ENCODE data around the gene PRXL2B. TPM values are rescaled to one million over a fixed set of nuclear protein-coding genes. Genes with fewer than 3 reads are reported as not detected.

The PRXL2B gene
- total and polyA plus RNA-seq, 7 experiments from 2014 or later = 12.3 to 37.0 (median 26.5) TPM

DNA sequence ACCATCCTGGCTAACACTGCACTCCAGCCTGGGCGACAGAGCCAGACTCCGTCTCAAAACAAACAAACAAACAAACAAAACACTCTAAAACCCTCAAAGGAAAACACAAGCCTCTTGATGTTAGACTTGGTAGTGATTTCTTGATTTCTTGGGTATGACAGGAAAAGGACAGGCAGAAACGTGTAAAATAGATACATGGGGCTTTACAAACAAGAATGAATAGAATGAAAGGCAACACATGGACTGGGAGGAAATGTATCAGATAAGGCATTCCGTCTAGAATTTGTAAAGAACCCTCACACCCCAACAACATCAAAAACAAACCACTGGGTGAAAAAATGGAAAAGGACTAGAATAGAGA, 7.8 kb upstream of the PRXL2B start:
- Mint-ChIP-seq H3K4me3 (peak overlapping the region; percentile 54 to 84 (median 76)), H3K27ac (peak overlapping the region; percentile 88 to 99 (median 96)), H3K36me3 (peaks cover 0 to 26% (median 4%) of the 10 kb centered on the region in 5 donors), H3K9me3 (peaks cover 0 to 10% (median 3%) of the 10 kb centered on the region in 11 donors), H3K4me1 (peaks cover 31 to 75% (median 58%) of the 10 kb centered on the region in 7 donors), H3K27me3 (no peaks in the 10 kb centered on the region)
- Histone ChIP-seq H3K4me3 (ENCODE audit: low read length) (peak overlapping the region; percentile 58), H3K9me3 (ENCODE audit: control insufficient read depth in 2 of 3, low read length in 3 of 3) (peaks cover 0 to 6% (median 0%) of the 10 kb centered on the region in 3 experiments), H3K27me3 (ENCODE audit: control insufficient read depth in 2 of 2, insufficient read depth in 2 of 2, low read length in 2 of 2) (no peaks in the 10 kb centered on the region), H3K36me3 (ENCODE audit: control insufficient read depth in 2 of 3, insufficient read depth in 3 of 3, low read length in 3 of 3) (no peaks in the 10 kb centered on the region), H3K27ac (ENCODE audit: low read depth, low read length) (peak overlapping the region; percentile 98), H3K4me1 (ENCODE audit: control insufficient read depth in 2 of 2, insufficient read depth in 2 of 2, low read length in 2 of 2) (peaks cover 25 to 40% of the 10 kb centered on the region in 2 donors)
- ChIA-PET CTCF (interaction anchor here (1.0 to 2.6 kb wide), 3 partner anchors 16 to 23 kb away, joined by 3 to 13 read pairs (median 4); partner anchors contain the start of gene TNFRSF14), POLR2A (interaction anchor here (0.7 to 12.2 kb wide), 8 partner anchors 8 to 348 kb away, joined by 3 to 253 read pairs (median 5); partner anchors contain the start of genes PANK4, PRXL2B and TNFRSF14)
- DNase-seq (no peak), ATAC-seq (no peak)
- intact Hi-C loops (cut with micrococcal nuclease) = loop anchor here (1.0 kb wide), 6 partner anchors 8 to 262 kb away; partner anchors contain the start of genes TNFRSF14 (in 2 of the 2), PANK4 (in 1 of the 2) and PRXL2B (in 1 of the 2)

DNA sequence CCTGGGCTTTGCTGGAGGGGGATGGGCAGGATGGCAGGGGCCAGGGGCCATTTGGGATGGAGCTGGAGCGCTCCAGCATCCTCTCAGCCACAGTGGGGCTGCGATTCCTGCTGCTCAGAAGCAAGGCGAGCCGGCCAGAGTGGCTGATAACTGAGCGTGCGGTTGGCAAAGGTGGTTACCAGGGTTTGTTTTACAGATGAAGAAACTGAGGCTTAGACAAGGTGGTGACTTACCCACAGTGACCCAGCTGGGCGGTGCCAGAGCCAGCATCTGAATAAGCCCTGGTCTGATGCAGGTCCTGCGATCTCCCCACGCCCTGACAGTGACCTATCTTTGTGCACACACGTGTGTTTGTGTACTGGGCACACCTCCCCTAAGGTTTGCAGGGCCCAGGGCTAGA, 5.9 kb upstream of the PRXL2B start:
- intact Hi-C loops (cut with micrococcal nuclease) = loop anchor here in 1 of 2 donors (10.0 kb wide), 2 partner anchors 446 to 666 kb away; partner anchors contain the start of genes CALML6 and TMEM52

DNA sequence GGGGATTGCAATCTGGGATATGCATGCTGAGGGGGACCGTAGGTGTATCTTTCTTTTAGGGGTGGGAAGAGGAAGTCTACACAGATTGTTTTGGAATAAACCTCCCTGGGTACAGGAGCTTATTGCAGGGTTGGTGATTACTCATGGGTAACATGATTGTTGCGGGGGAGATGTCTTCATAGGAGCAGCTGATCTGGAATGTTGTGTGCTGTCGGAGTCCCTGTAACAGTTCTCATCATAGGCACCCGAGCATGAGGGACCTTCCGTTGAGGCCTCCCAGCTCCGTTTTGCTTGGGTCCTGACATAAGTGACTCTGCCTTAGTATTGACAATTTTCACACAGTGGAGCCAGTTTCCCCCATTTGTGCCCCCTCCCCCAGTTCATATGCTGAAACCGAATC, 4.2 kb upstream of the PRXL2B start:
- ChIA-PET CTCF (interaction anchor here (0.7 to 1.2 kb wide), 2 partner anchors 26 to 381 kb away, joined by 4 read pairs; partner anchors contain the start of gene TNFRSF14), POLR2A (interaction anchor here (1.0 to 12.2 kb wide), 5 partner anchors 9 to 167 kb away, joined by 3 to 253 read pairs (median 10); partner anchors contain the start of gene TNFRSF14)
- intact Hi-C loops (cut with micrococcal nuclease) = loop anchor here in 1 of 2 donors (10.0 kb wide), 2 partner anchors 448 to 668 kb away; partner anchors contain the start of genes CALML6 and TMEM52
- no peaks in the 10 kb centered on the region for H3K9me3 ChIP-seq (ENCODE audit: control insufficient read depth in 2 of 3, low read length in 3 of 3)
- H3K27ac ChIP-seq (ENCODE audit: low read depth, low read length) = no peak overlapping the region
- peaks cover 36 to 55% of the 10 kb centered on the region in 2 donors for H3K4me1 ChIP-seq (ENCODE audit: control insufficient read depth in 2 of 2, insufficient read depth in 2 of 2, low read length in 2 of 2)
- DNase-seq (no peak), ATAC-seq (no peak)
- peaks cover 0 to 6% (median 0%) of the 10 kb centered on the region in 11 donors for H3K9me3 Mint-ChIP-seq
- H3K36me3 ChIP-seq (ENCODE audit: control insufficient read depth in 2 of 3, insufficient read depth in 3 of 3, low read length in 3 of 3) = no peaks in the 10 kb centered on the region
- no peaks in the 10 kb centered on the region for H3K27me3 ChIP-seq (ENCODE audit: control insufficient read depth in 2 of 2, insufficient read depth in 2 of 2, low read length in 2 of 2)
- H3K4me3 ChIP-seq (ENCODE audit: low read length) = no peak overlapping the region
- peak overlapping the region; percentile 35 to 96 (median 93) for H3K27ac Mint-ChIP-seq
- H3K4me1 Mint-ChIP-seq = peaks cover 38 to 73% (median 65%) of the 10 kb centered on the region in 7 donors
- H3K4me3 Mint-ChIP-seq = peak overlapping the region in 2 of 10 donors; percentile 2 to 58
- H3K27me3 Mint-ChIP-seq = no peaks in the 10 kb centered on the region
- H3K36me3 Mint-ChIP-seq = peaks cover 0 to 23% (median 4%) of the 10 kb centered on the region in 5 donors

More for the DNA sequence above, 5.9 kb upstream of the PRXL2B start:
- peaks cover 42 to 84% (median 76%) of the 10 kb centered on the region in 7 donors for H3K4me1 Mint-ChIP-seq
- H3K27me3 Mint-ChIP-seq = no peaks in the 10 kb centered on the region
- Histone ChIP-seq H3K36me3 (ENCODE audit: control insufficient read depth in 2 of 3, insufficient read depth in 3 of 3, low read length in 3 of 3) (no peaks in the 10 kb centered on the region), H3K4me3 (ENCODE audit: low read length) (no peak overlapping the region), H3K27ac (ENCODE audit: low read depth, low read length) (no peak overlapping the region), H3K27me3 (ENCODE audit: control insufficient read depth in 2 of 2, insufficient read depth in 2 of 2, low read length in 2 of 2) (no peaks in the 10 kb centered on the region), H3K4me1 (ENCODE audit: control insufficient read depth in 2 of 2, insufficient read depth in 2 of 2, low read length in 2 of 2) (peaks cover 38 to 56% of the 10 kb centered on the region in 2 donors), H3K9me3 (ENCODE audit: control insufficient read depth in 2 of 3, low read length in 3 of 3) (no peaks in the 10 kb centered on the region)
- H3K4me3 Mint-ChIP-seq = no peak overlapping the region
- POLR2A ChIA-PET = interaction anchor here (0.6 to 12.2 kb wide), 7 partner anchors 8 to 448 kb away, joined by 3 to 253 read pairs (median 4); partner anchors contain the start of genes PANK4 and TNFRSF14
- DNase-seq (no peak), ATAC-seq (no peak)
- peak overlapping the region in 8 of 9 donors; percentile 46 to 95 (median 76) for H3K27ac Mint-ChIP-seq
- CTCF ChIA-PET = interaction anchor here (0.9 kb wide), 1 partner anchor 25 kb away, joined by 3 read pairs; the partner anchor contains the start of gene TNFRSF14
- peaks cover 0 to 20% (median 4%) of the 10 kb centered on the region in 5 donors for H3K36me3 Mint-ChIP-seq
- H3K9me3 Mint-ChIP-seq = peaks cover 0 to 6% (median 0%) of the 10 kb centered on the region in 11 donors

DNA sequence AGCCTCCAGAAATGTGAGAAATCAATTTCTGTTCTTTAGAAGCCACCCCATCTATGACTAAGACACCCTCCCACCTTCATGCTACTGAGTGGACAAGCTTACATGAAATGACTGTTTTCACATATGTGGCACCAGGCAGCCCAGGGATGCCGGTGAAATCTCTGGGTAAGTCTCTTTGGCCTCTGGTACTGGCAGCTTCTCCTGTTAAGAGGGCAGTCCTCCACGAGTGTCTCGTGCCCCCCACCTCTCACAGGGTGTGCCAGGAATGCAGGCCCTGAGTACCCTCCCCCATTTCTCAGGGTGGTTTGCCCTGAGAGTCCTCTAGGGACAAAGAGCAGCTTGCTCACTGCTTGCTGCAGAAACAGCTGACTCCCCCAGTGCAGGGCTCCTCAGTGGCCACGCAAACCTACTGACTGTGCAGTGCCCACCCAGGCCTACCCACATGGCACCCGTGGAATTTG, 3.2 kb upstream of the PRXL2B start:
- intact Hi-C loops (cut with micrococcal nuclease) = loop anchor here in 1 of 2 donors (10.0 kb wide), 2 partner anchors 449 to 669 kb away; partner anchors contain the start of genes CALML6 and TMEM52
- Mint-ChIP-seq H3K9me3 (peaks cover 0 to 6% (median 0%) of the 10 kb centered on the region in 11 donors), H3K27ac (peak overlapping the region; percentile 87 to 99 (median 95)), H3K4me1 (peaks cover 39 to 69% (median 59%) of the 10 kb centered on the region in 7 donors), H3K27me3 (no peaks in the 10 kb centered on the region), H3K36me3 (peaks cover 0 to 23% (median 4%) of the 10 kb centered on the region in 5 donors), H3K4me3 (peak overlapping the region in 8 of 10 donors; percentile 81 to 96 (median 92))
- H3K36me3 ChIP-seq (ENCODE audit: control insufficient read depth in 2 of 3, insufficient read depth in 3 of 3, low read length in 3 of 3) = no peaks in the 10 kb centered on the region
- no peaks in the 10 kb centered on the region for H3K9me3 ChIP-seq (ENCODE audit: control insufficient read depth in 2 of 3, low read length in 3 of 3)
- H3K4me3 ChIP-seq (ENCODE audit: low read length) = no peak overlapping the region
- peak overlapping the region; percentile 87 for H3K27ac ChIP-seq (ENCODE audit: low read depth, low read length)
- DNase-seq (no peak), ATAC-seq (no peak)
- H3K4me1 ChIP-seq (ENCODE audit: control insufficient read depth in 2 of 2, insufficient read depth in 2 of 2, low read length in 2 of 2) = peaks cover 35 to 51% of the 10 kb centered on the region in 2 donors
- ChIA-PET POLR2A (interaction anchor here (0.6 to 12.2 kb wide), 9 partner anchors 10 to 381 kb away, joined by 3 to 253 read pairs (median 10); partner anchors contain the start of genes PANK4 and TNFRSF14), CTCF (interaction anchor here (1.0 to 1.1 kb wide), 2 partner anchors 27 to 63 kb away, joined by 3 read pairs; partner anchors contain the start of gene TNFRSF14)
- no peaks in the 10 kb centered on the region for H3K27me3 ChIP-seq (ENCODE audit: control insufficient read depth in 2 of 2, insufficient read depth in 2 of 2, low read length in 2 of 2)

DNA sequence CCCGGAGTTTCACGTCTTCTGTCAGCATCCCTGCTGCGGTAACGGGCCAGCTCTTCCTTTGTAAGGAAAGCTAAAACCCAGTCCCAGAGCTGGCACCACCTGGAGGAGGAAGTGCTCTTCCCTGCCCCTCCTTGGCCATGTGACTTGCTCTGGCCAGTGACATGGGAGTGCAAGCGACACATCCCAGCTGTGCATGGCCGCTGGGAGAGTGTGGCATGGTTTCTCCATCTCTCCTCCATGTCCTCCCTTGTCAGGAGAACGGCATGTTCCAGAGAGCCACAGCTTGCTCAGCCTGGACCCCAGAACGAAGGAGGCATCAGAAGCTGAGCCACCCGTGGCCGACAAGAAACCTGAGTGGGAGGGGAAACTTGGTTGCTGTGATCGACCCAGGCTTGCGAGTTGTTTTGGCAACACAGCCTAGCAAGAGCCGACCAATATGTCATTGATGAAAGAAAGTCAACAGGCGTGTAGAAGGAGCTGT, 2.7 kb upstream of the PRXL2B start:
- peaks cover 29 to 46% of the 10 kb centered on the region in 2 donors for H3K4me1 ChIP-seq (ENCODE audit: control insufficient read depth in 2 of 2, insufficient read depth in 2 of 2, low read length in 2 of 2)
- Mint-ChIP-seq H3K4me1 (peaks cover 34 to 67% (median 54%) of the 10 kb centered on the region in 7 donors), H3K4me3 (peak overlapping the region; percentile 81 to 96 (median 92)), H3K36me3 (peaks cover 0 to 20% (median 1%) of the 10 kb centered on the region in 5 donors), H3K27me3 (no peaks in the 10 kb centered on the region), H3K9me3 (peaks cover 0 to 3% (median 0%) of the 10 kb centered on the region in 11 donors), H3K27ac (peak overlapping the region; percentile 87 to 99 (median 95))
- H3K9me3 ChIP-seq (ENCODE audit: control insufficient read depth in 2 of 3, low read length in 3 of 3) = no peaks in the 10 kb centered on the region
- ATAC-seq = peak; percentile 10
- peak overlapping the region; percentile 87 for H3K27ac ChIP-seq (ENCODE audit: low read depth, low read length)
- ChIA-PET CTCF (interaction anchor here (1.0 to 2.3 kb wide), 3 partner anchors 28 to 62 kb away, joined by 3 to 28 read pairs (median 3); partner anchors contain the start of gene TNFRSF14), POLR2A (interaction anchor here (0.6 to 12.2 kb wide), 12 partner anchors 11 to 389 kb away, joined by 3 to 253 read pairs (median 12); partner anchors contain the start of genes FAAP20, PANK4 and TNFRSF14)
- intact Hi-C loops (cut with micrococcal nuclease) = loop anchor here in 1 of 2 donors (10.0 kb wide), 2 partner anchors 449 to 669 kb away; partner anchors contain the start of genes CALML6 and TMEM52
- no peaks in the 10 kb centered on the region for H3K27me3 ChIP-seq (ENCODE audit: control insufficient read depth in 2 of 2, insufficient read depth in 2 of 2, low read length in 2 of 2)
- peak in 6 of 9 donors; percentile 62 to 80 (median 72) for DNase-seq
- H3K36me3 ChIP-seq (ENCODE audit: control insufficient read depth in 2 of 3, insufficient read depth in 3 of 3, low read length in 3 of 3) = peaks cover 0 to 5% (median 0%) of the 10 kb centered on the region in 3 experiments
- H3K4me3 ChIP-seq (ENCODE audit: low read length) = no peak overlapping the region

Data from naive thymus-derived CD4-positive, alpha-beta T cell (primary cell).